ENCODE measurements around the gene PRKD2. TPM values are rescaled to one million over a fixed set of nuclear protein-coding genes. Genes with fewer than 3 reads are reported as not detected.

The PRKD2 gene
- total and polyA plus RNA-seq, 2 experiments from 2014 or later: 53.8 to 68.0 TPM

GRCh38 chr19:46759817-46760333 lies 43.0 kb upstream of the PRKD2 start (continued):
- no peak for TF ChIP-seq CTCF (conservative IDR thresholded peaks at IDR 0.05; ENCODE audit: low read depth in 2 of 2)
- TF ChIP-seq EZH2 (IDR thresholded peaks at IDR 0.05; ENCODE audit: low read depth, unreplicated experiment): no peak
- no peak for TF ChIP-seq JUNB (IDR thresholded peaks at IDR 0.05; ENCODE audit: unreplicated experiment)
- TF ChIP-seq EZH2phosphoT487 (IDR thresholded peaks at IDR 0.05; ENCODE audit: unreplicated experiment): no peak
- no peak for TF ChIP-seq REST (IDR thresholded peaks at IDR 0.05; ENCODE audit: unreplicated experiment)
- no peak for TF ChIP-seq ETS1 (IDR thresholded peaks at IDR 0.05)
- TF ChIP-seq STAT1 (IDR thresholded peaks at IDR 0.05; ENCODE audit: unreplicated experiment): no peak
- TF ChIP-seq POLR2AphosphoS5 (IDR thresholded peaks at IDR 0.05; ENCODE audit: low read depth): no peak; the same call in 1 of the 2 replicates
- no peak for TF ChIP-seq CREB1 (CRISPR knock-in tag; IDR thresholded peaks at IDR 0.05; ENCODE audit: low read depth)

- Mint-ChIP-seq H3K36me3 (ENCODE audit: low read depth) (peaks cover 25% of the 10 kb centered on the region), H3K4me1 (peaks cover 11% of the 10 kb centered on the region), H3K9me3 (no peaks in the 10 kb centered on the region; the same call in 2 of the 3 replicates), H3K27me3 (ENCODE audit: insufficient read depth, low read depth, poor library complexity) (peaks cover 9% of the 10 kb centered on the region), H3K27ac (no peak overlapping the region), H3K4me3 (no peak overlapping the region)
- Histone ChIP-seq H3K4me2 (no peak overlapping the region), H3K36me3 (ENCODE audit: insufficient read depth) (no peaks in the 10 kb centered on the region; the same call in 1 of the 2 replicates), H3K79me2 (replicated peaks; ENCODE audit: insufficient read depth) (no peaks in the 10 kb centered on the region), H3K27ac (ENCODE audit: low read depth) (no peak overlapping the region), H4K20me1 (replicated peaks; ENCODE audit: insufficient read depth) (no peaks in the 10 kb centered on the region; the same call in none of the 2 replicates), H3F3A (replicated peaks; ENCODE audit: low read depth) (peaks cover 6% of the 10 kb centered on the region; the same call in 1 of the 2 replicates), H2AFZ (no peak overlapping the region), H3K4me3 (no peak overlapping the region), H3K4me1 (ENCODE audit: insufficient read depth) (peaks cover 5% of the 10 kb centered on the region; the same call in 1 of the 2 replicates), H3K27me3 (ENCODE audit: insufficient read depth) (no peaks in the 10 kb centered on the region), H3K9me2 (ENCODE audit: insufficient read depth) (no peaks in the 10 kb centered on the region)
- no peak for ATAC-seq
- DNase-seq (ENCODE audit: low spot score): no peak
- TF ChIP-seq NANOG (IDR thresholded peaks at IDR 0.05; ENCODE audit: borderline replicate concordance) (no peak), CTCF (conservative IDR thresholded peaks at IDR 0.05; ENCODE audit: low read depth in 2 of 2) (no peak), ZNF114 (CRISPR knock-in tag; IDR thresholded peaks at IDR 0.05) (no peak)
Measured at GRCh38 chr19:46759206-46759605, 42.3 kb upstream of the PRKD2 start.
